Endothelial cell of umbilical vein (primary cell): ENCODE measurements around the gene INPP5A. TPM values are rescaled to one million over a fixed set of nuclear protein-coding genes. Genes with fewer than 3 reads are reported as not detected.

Source experiments
- BruUV-seq: library from RNA; stranded (reverse); fragments of 400-500 nt; replicated peaks from 2 replicates; lab custom pipeline; 2021; lab: Mats Ljungman, UMichigan
- CTCF ChIA-PET: fragments of 300-600, 350-600 bp; sonication (Branson Sonifier 250); formaldehyde crosslinking; loops from one replicate; lab custom pipeline; 2021; ENCODE audit warnings: antibody characterized with exemption, inconsistent platforms; lab: Charles Lee
- POLR2A ChIA-PET: fragments of 300-600, 350-600 bp; sonication (Branson Sonifier 250); formaldehyde crosslinking; loops from one replicate; lab custom pipeline; 2021; ENCODE audit warnings: antibody characterized with exemption, inconsistent platforms; lab: Charles Lee
- DNase-seq: peaks from one replicate; pipeline ENCODE4 v3.0.0-alpha.2; 2011; ENCODE audit warnings: low read depth, low spot score
- FAIRE-seq: peaks from 2 replicates; lab custom pipeline; 2011; peaks lifted over from hg19 to GRCh38; lab: Jason Lieb, UNC
- H2AFZ ChIP-seq: 2 replicates; pipeline ENCODE4 v1.6.0; 2012; ENCODE audit warnings: low read depth, low read length, control low read depth, inconsistent platforms
- H3K27ac ChIP-seq: 2 replicates; pipeline ENCODE4 v1.5.1; 2011; ENCODE audit warnings: low read depth, mild to moderate bottlenecking, control low read depth, low read length, moderate library complexity; ENCODE audit not compliant: insufficient read depth
- H3K27me3 ChIP-seq, 2 experiments: 2 replicates each; pipeline versions ENCODE4 v1.6.0 to v1.6.1; 2011; ENCODE audit warnings: low read length in 2 of 2, mixed read lengths in 1 of 2; ENCODE audit not compliant: control insufficient read depth in 2 of 2, insufficient read depth in 2 of 2
- H3K36me3 ChIP-seq, 2 experiments: 2 replicates in 1 of 2; 3 replicates in 1 of 2; pipeline ENCODE4 v1.5.1; 2011; ENCODE audit warnings: low read length in 2 of 2, mild to moderate bottlenecking in 1 of 2, moderate library complexity in 1 of 2; ENCODE audit not compliant: control insufficient read depth in 2 of 2, insufficient read depth in 2 of 2; ENCODE audit errors: extremely low read depth in 1 of 2
- H3K4me1 ChIP-seq: 3 replicates; pipeline ENCODE4 v1.5.1; 2011; ENCODE audit warnings: mild to moderate bottlenecking, low read length; ENCODE audit not compliant: control insufficient read depth, insufficient read depth; ENCODE audit errors: extremely low read depth
- H3K4me2 ChIP-seq: 2 replicates; pipeline ENCODE4 v1.6.1; 2011; ENCODE audit warnings: low read length, control low read depth, mixed read lengths; ENCODE audit not compliant: insufficient read depth
- H3K4me3 ChIP-seq, 3 experiments: fragments of 200-600 bp in 1 of 3; sonication (generic), shearing (Covaris generic) in 1 of 3; replicated peaks in 1 of 3; 2 replicates each; pipeline ENCODE4 v1.5.1; 2011 to 2016; ENCODE audit warnings: control low read depth in 3 of 3, low read length in 3 of 3, mild to moderate bottlenecking in 2 of 3, inconsistent platforms in 1 of 3, low read depth in 1 of 3, moderate library complexity in 1 of 3; ENCODE audit not compliant: insufficient read depth in 1 of 3
- H3K79me2 ChIP-seq: 2 replicates; pipeline ENCODE4 v1.6.0; 2012; ENCODE audit warnings: low read length, inconsistent platforms; ENCODE audit not compliant: control insufficient read depth, insufficient read depth
- H3K9ac ChIP-seq: replicated peaks from 2 replicates; pipeline ENCODE3; 2011; ENCODE audit warnings: low read length, control low read depth; ENCODE audit not compliant: insufficient read depth; ENCODE audit errors: extremely low read depth
- H3K9me1 ChIP-seq: replicated peaks from 3 replicates; pipeline ENCODE4 v1.6.0; 2011; ENCODE audit warnings: mild to moderate bottlenecking, low read length; ENCODE audit not compliant: control insufficient read depth, insufficient read depth; ENCODE audit errors: extremely low read depth
- H3K9me3 ChIP-seq: replicated peaks from 2 replicates; pipeline ENCODE4 v1.5.1; 2012; ENCODE audit warnings: low read length, inconsistent platforms; ENCODE audit not compliant: control insufficient read depth, insufficient read depth
- H4K20me1 ChIP-seq: replicated peaks from 2 replicates; pipeline ENCODE3; 2011; ENCODE audit warnings: mild to moderate bottlenecking, low read length; ENCODE audit not compliant: control insufficient read depth, insufficient read depth; ENCODE audit errors: extremely low read depth
- CTCF ChIP-seq, 2 donors: IDR thresholded peaks; 1 replicate in 1 of 2; 2 replicates in 1 of 2; pipeline ENCODE4 v1.5.1; 2011; ENCODE audit warnings: low read length in 2 of 2, mild to moderate bottlenecking in 2 of 2, moderate library complexity in 2 of 2, control low read depth in 1 of 2, inconsistent platforms in 1 of 2, low read depth in 1 of 2; ENCODE audit not compliant: insufficient read depth in 1 of 2; ENCODE audit errors: extremely low read depth in 1 of 2
- EZH2 ChIP-seq: IDR thresholded peaks from 2 replicates; pipeline ENCODE4 v1.6.1; 2012; ENCODE audit warnings: borderline replicate concordance, low read depth, mild to moderate bottlenecking, moderate library complexity, low read length, inconsistent platforms; ENCODE audit not compliant: severe bottlenecking
- FOS ChIP-seq: IDR thresholded peaks from 2 replicates; pipeline ENCODE4 v1.6.1; 2011; ENCODE audit warnings: mild to moderate bottlenecking, low read length, moderate library complexity, borderline replicate concordance; ENCODE audit not compliant: insufficient read depth
- GATA2 ChIP-seq: IDR thresholded peaks from 2 replicates; pipeline ENCODE4 v1.7.0; 2011; ENCODE audit warnings: low read depth, mild to moderate bottlenecking, moderate library complexity, mixed read lengths, low read length; ENCODE audit not compliant: insufficient read length, insufficient read depth
- JUN ChIP-seq: IDR thresholded peaks from 2 replicates; pipeline ENCODE4 v1.6.1; 2011; ENCODE audit warnings: borderline replicate concordance, low read depth; ENCODE audit not compliant: insufficient read length, insufficient read depth
- MYC ChIP-seq: IDR thresholded peaks from one replicate; pipeline ENCODE4 v1.6.1; 2011; ENCODE audit warnings: mild to moderate bottlenecking, low read depth, low read length
- POLR2A ChIP-seq: IDR thresholded peaks from 2 replicates; pipeline ENCODE4 v1.6.1; 2012; ENCODE audit warnings: low read depth, mild to moderate bottlenecking, control low read depth, low read length
- POLR2AphosphoS5 ChIP-seq: IDR thresholded peaks from 2 replicates; pipeline ENCODE4 v1.6.1; 2012; ENCODE audit warnings: low read depth, mild to moderate bottlenecking, control low read depth, low read length, moderate library complexity; ENCODE audit not compliant: insufficient read depth
- dilution Hi-C: fragments of 300-500 bp; cut with MboI; formaldehyde crosslinking; loops from one replicate; pipeline ENCODE4 v1.15.0; 2019; ENCODE audit warnings: low sequenced_read_pairs; ENCODE audit not compliant: extremely low pct_ligation_motif_present
- intact Hi-C: fragments of 100-400 bp; cut with micrococcal nuclease; formaldehyde crosslinking; loops from one replicate; pipeline ENCODE4 v1.10.0; 2022
- polyA plus RNA-seq, 4 experiments: library from polyadenylated mRNA; depleted of rRNA in 3 of 4; stranded (reverse) in 3 of 4; unstranded in 1 of 4; fragments of >200 nt; gene quantifications; 2 replicates each; pipeline versions ENCODE4 v1.2.1 to v1.2.3, GENCODE V29; 2011 to 2012; ENCODE audit warnings: missing spikeins in 1 of 4
- total RNA-seq: library from RNA; stranded (reverse); gene quantifications from 2 replicates; pipeline ENCODE4 v1.2.3, GENCODE V29; 2021
- TF ChIP-seq, protein P1 (sequence below): IDR thresholded peaks from 2 replicates; pipeline ENCODE4 v1.6.1; 2011; ENCODE audit not compliant: insufficient read depth, insufficient read length

INPP5A gene
- total and polyA plus RNA-seq, 2 donors (not counting 3 experiments of a cell fraction or from before 2014, with no cell fraction given), result 22.9 to 33.2 TPM

GRCh38 chr10:132632091-132632561, 94.5 kb downstream of the INPP5A start:
- POLR2A ChIA-PET, result no interaction called here
- Histone ChIP-seq H3K27ac (no peak overlapping the region), H3K4me1 (peaks cover 12% of the 10 kb centered on the region), H3K9me3 (no peaks in the 10 kb centered on the region), H3K79me2 (no peaks in the 10 kb centered on the region), H2AFZ (no peak overlapping the region), H3K4me3 (no peak overlapping the region), H3K9ac (no peak overlapping the region), H3K4me2 (no peak overlapping the region), H3K9me1 (no peaks in the 10 kb centered on the region), H3K27me3 (no peaks in the 10 kb centered on the region), H3K36me3 (no peaks in the 10 kb centered on the region), H4K20me1 (no peaks in the 10 kb centered on the region)
- no peak for FAIRE-seq
- TF ChIP-seq, protein P1, sequence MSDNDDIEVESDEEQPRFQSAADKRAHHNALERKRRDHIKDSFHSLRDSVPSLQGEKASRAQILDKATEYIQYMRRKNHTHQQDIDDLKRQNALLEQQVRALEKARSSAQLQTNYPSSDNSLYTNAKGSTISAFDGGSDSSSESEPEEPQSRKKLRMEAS, result no peak
- TF ChIP-seq POLR2AphosphoS5 (no peak), POLR2A (no peak), FOS (no peak), MYC (no peak), JUN (no peak), EZH2 (no peak), CTCF (IDR thresholded peaks at IDR 0.05; ENCODE audit: extremely low read depth in 1 of 2, insufficient read depth in 1 of 2, low read depth in 1 of 2, low read length in 2 of 2) (no peak), GATA2 (no peak)
- no TSS peak for BruUV-seq
- intact Hi-C loops, result no loop called here
- dilution Hi-C loops, result no loop called here
- CTCF ChIA-PET, result no interaction called here
- no peak for DNase-seq
